ENCODE measurements around the gene POU3F2. TPM values are rescaled to one million over a fixed set of nuclear protein-coding genes. Genes with fewer than 3 reads are reported as not detected.

Gene POU3F2
- total and polyA plus RNA-seq, 12 donors: 0.03 to 0.11 (median 0.06) TPM; not detected in 7

- H3K4me1 ChIP-seq (replicated peaks in 1 of 2): no peaks in the 10 kb centered on the region
- peaks cover 4% of the 10 kb centered on the region for H3K27me3 ChIP-seq
- H3K36me3 ChIP-seq (replicated peaks in 1 of 2): no peaks in the 10 kb centered on the region
- no peak overlapping the region for H3K27ac ChIP-seq
- H3K9me3 ChIP-seq (replicated peaks in 1 of 3): no peaks in the 10 kb centered on the region
- DNase-seq: no peak
- intact Hi-C loops (cut with DNase I): no loop called here
- no peak for TF ChIP-seq CTCF (IDR thresholded peaks at IDR 0.05)
- TF ChIP-seq POLR2A (IDR thresholded peaks at IDR 0.05): no peak
- no peak overlapping the region for H3K4me3 ChIP-seq
- whole genome bisulfite sequencing, 4 donors: 63 to 77% (median 75%) methylated on average over 4 of the region's 4 CpGs
Observed at GRCh38 chr6:98794307-98794842, 40.0 kb upstream of the POU3F2 start.

DNA sequence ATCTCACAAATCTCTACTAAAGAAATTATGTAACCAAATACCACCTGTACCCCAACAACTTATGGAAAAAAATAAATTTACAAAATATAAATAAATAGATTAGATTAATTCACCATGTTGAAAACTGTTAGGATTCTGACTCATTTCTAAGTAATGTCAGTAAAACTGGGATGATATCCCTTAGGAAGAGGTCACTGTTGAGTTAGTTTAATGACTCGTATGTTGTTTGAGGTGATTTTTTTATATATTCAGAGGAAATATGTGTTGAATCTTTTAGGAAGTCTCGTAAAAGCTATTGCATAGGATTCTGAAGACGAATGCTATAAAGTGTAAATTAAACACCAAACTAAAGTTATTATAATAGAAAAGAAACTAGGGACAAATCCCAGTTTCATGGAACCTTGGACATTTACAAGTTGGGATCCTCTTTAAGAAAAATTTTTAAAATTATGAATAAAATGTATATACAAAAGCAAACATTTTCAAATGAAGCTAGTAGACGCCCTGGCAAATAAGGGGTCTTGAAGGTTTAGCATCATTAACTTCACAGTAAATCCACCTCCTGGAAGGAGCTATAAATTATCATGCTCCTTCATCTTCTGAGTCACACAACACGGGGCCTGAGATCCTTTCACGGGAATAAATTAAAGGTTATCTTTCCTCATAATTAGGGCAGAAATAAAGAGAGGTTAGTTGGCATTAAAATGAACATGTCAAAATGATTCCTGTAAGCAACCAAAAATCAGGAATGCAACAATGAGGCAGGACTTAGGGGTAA, 37.0 kb upstream of the POU3F2 start:
- no peak overlapping the region for H3K4me3 ChIP-seq
- no peaks in the 10 kb centered on the region for H3K9me3 ChIP-seq (replicated peaks in 1 of 3)
- H3K4me1 ChIP-seq (replicated peaks in 1 of 2): no peaks in the 10 kb centered on the region
- H3K36me3 ChIP-seq (replicated peaks in 1 of 2): no peaks in the 10 kb centered on the region
- TF ChIP-seq POLR2A (IDR thresholded peaks at IDR 0.05): no peak
- TF ChIP-seq CTCF (IDR thresholded peaks at IDR 0.05): no peak
- DNase-seq: no peak
- intact Hi-C loops (cut with DNase I): no loop called here
- 44 to 49% (median 49%) methylated on average over 6 of the region's 6 CpGs for WGBS, 4 donors
- H3K27me3 ChIP-seq: peaks cover 4% of the 10 kb centered on the region
- no peak overlapping the region for H3K27ac ChIP-seq

DNA sequence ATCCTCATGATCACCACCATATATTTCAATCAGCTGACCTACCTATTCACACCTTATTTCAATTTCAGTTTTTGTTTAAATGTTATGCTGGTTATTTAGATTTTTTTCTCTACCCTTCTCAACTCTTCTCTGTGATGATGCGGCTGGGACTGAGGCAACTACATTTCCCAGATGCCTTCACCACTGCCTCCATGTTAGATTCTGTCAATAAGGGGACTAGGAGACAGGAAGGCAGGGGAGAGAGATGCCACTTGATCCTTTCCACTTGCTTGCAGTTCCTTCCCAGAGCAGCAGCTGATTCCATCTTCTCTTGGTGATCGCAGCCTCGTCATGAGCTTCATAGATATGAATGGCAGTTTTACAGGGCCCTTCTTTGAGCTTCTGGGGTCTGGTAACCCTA, 33.5 kb upstream of the POU3F2 start:
- no peak for DNase-seq
- H3K36me3 ChIP-seq (replicated peaks in 1 of 2): no peaks in the 10 kb centered on the region
- peaks cover 4% of the 10 kb centered on the region for H3K27me3 ChIP-seq
- TF ChIP-seq POLR2A (IDR thresholded peaks at IDR 0.05) (no peak), CTCF (IDR thresholded peaks at IDR 0.05) (no peak)
- no peaks in the 10 kb centered on the region for H3K9me3 ChIP-seq (replicated peaks in 1 of 3)
- no peak overlapping the region for H3K27ac ChIP-seq
- intact Hi-C loops (cut with DNase I): no loop called here
- 67 to 76% (median 69%) methylated on average over 3 of the region's 3 CpGs for WGBS, 4 donors
- no peaks in the 10 kb centered on the region for H3K4me1 ChIP-seq (replicated peaks in 1 of 2)
- no peak overlapping the region for H3K4me3 ChIP-seq

DNA sequence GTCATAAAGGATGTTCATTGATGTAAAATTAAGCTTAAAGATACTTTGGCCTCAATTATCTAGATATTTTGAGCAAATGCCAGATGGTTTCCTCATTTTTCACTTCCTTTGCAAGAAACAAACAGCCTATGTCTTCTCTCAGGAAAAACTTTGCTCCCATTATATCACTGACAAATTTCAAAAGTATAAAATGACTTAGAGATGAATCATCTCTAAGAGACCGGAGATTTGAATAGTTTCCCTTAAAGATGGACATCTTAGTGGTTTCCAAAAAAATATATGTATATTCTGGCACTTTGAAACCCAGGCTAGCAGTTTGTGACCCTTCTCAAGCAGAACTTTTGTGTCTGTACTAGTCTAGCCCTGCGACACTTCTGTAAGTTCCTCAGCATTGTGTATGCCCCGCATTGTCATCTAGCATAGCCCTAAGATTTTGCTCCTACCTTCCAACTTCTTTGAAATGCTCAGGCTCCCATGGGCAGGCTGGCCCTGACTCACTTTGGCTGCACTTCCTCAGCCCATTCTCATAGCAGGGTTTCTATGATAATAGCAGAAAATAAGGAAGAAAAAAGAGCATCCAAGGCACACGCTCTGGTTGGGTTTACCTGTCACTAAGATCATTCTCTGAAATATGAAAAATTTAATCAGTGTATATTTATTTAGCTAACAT, 25.7 kb upstream of the POU3F2 start:
- Histone ChIP-seq H3K9me3 (replicated peaks in 1 of 3) (no peaks in the 10 kb centered on the region), H3K27me3 (no peaks in the 10 kb centered on the region), H3K4me3 (no peak overlapping the region), H3K4me1 (replicated peaks in 1 of 2) (no peaks in the 10 kb centered on the region), H3K27ac (no peak overlapping the region), H3K36me3 (replicated peaks in 1 of 2) (no peaks in the 10 kb centered on the region)
- DNase-seq: no peak
- intact Hi-C loops (cut with DNase I): no loop called here
- TF ChIP-seq CTCF (IDR thresholded peaks at IDR 0.05) (no peak), POLR2A (IDR thresholded peaks at IDR 0.05) (no peak)
- 75 to 89% (median 78%) methylated on average over 4 of the region's 4 CpGs for WGBS, 4 donors

All from adrenal gland (tissue), 12 donors.